SIG-M5 treated with dmso at 0.1 percent for 504 hours (cell line): ENCODE measurements around the gene UBA6.
A peak's percentile ranks its signal among the peaks of the same experiment; 100 is the strongest.
"Not testable (repeated sequence)": the region's sequence is repeated elsewhere in the genome, so short reads cannot be mapped to it uniquely, and the experiment has no call there.

Experiments
- DNase-seq: peaks from one replicate; lab custom pipeline; 2025; ENCODE audit not compliant: unreplicated experiment; lab: John Stamatoyannopoulos, UW

The UBA6 gene

GRCh38 chr4:67700738-67701516 is at the start of gene UBA6:
Gene UBA6, minus strand, starts transcription at chr4:67701155. Its CDS starts 36 bp downstream, at chr4:67701119.
- DNase-seq: peak; percentile 87

- no peak for DNase-seq
These were observed 49.7 kb upstream of the UBA6 start for GRCh38 chr4:67750691-67751090.

DNA sequence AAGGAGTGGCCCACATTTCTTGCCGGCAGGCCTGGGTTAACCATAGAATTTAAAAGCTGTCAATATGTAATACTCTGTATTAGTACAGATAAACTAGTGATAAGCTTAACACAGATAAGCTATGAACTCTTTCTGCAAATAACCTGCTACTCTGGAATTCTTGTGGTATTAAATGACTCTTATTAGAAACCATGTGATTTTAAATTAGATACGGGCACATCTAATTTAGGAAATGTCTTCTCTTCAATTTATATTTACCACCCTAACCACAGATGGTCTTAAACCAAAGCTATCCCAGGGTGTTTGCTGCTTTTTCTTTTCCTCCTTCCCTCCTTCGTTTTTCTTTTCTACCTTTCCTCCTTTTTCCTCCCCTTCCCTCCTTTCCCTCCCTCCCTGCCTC is 48.3 kb upstream of the UBA6 start:
- no peak for DNase-seq

DNA sequence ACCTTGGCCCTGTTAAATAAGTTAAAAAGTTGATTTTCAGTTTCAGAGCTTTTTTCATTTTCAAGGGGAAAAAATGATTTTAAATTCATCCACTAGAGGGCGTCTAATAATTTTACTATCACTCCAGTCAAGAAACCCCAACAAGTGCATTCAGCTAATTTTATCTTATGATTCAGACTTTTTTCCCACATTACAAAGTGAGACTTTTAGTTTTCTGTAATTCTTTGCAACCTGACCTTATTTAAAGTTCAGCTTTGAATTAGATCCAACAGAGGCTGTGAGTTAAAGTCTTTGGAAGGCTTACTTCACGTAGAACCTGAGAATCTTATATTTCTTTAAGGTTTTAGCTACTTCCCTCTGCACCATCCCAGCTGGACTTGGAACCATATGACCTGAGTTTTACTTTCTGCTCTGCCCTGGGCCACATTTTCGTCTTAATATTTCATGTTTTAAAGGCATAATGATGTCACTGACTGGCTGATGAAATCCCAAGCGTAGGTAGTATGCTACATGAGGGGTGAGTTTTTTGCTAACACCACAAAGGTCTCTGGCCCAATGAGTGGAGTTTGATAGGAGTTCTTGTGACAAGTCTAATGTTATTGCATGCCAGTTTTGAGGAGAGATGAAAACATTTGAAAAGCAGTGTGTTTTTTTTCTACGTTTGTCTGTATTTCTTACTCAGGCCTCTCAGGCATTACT is 46.0 kb upstream of the UBA6 start:
- peak; percentile 52 for DNase-seq

- no peak for DNase-seq
These were observed 43.8 kb upstream of the UBA6 start for GRCh38 chr4:67744561-67745283.

- no peak for DNase-seq
These were observed 42.2 kb upstream of the UBA6 start for GRCh38 chr4:67743194-67743593.

DNA sequence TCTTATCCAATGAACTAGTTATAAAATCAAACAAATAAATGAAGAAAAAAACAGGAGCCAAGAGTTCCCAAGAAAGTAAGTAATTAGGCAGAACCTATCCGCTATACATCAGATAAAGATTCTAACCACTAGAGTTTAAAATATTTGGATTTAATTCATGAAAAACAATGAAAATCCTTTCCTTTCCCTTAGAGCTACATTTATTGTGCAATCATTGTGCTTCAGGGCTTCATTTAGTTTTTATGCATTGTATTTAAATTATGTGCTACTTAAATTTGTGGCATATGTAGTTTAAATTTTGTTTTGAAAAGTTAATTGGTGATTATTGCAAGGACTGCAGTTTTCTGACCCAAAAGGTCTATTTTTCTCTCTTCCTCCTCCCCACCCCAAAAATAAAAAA is 35.3 kb upstream of the UBA6 start:
- no peak for DNase-seq

GRCh38 chr4:67735325-67735724 is 34.4 kb upstream of the UBA6 start:
- DNase-seq: no peak

GRCh38 chr4:67730511-67730910 is 29.6 kb upstream of the UBA6 start:
- not testable (repeated sequence) for DNase-seq

GRCh38 chr4:67727124-67727850 is 26.3 kb upstream of the UBA6 start:
- DNase-seq: no peak

DNA sequence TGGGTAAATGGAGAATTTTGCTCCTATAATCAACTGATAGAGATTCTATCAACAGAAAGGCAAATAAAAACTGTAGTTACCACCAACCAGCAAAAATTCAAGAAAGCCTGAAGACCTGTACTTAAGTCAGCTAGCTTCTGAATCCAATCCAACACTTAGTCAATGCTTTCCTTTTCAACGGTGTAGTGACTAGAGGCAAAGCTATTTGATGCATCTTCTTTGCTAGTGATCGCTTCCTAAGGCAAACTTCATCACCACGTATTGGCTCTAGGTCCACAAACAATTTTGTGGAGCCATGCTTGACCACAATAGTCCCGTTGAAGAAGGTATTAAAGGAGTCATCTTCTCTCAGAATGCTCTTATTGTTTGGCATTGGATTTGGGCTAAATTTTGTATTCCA is 25.0 kb upstream of the UBA6 start:
- DNase-seq: no peak

- DNase-seq: no peak
These were observed 24.2 kb upstream of the UBA6 start for GRCh38 chr4:67725132-67725531.

DNA sequence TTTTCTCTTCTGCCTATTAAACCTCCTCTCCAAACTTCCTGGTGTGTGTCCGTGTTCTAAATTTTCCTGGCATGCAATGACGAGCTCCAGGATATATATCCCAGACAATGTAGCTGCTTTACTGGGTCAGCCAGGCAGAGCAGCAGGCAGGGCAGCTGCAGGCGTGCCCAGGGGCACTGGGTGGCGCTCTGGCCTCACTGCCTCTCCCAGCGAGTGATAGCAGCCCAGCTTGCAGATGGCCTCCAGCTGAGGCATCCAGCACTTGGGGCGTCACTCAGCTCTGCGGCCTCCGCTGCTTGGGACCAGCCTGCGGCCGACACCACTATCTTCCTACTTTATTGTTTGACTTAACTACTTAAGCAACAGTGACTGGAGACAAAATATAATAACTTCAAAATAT is 23.0 kb upstream of the UBA6 start:
- no peak for DNase-seq

GRCh38 chr4:67723341-67723740 is 22.4 kb upstream of the UBA6 start:
- no peak for DNase-seq

DNA sequence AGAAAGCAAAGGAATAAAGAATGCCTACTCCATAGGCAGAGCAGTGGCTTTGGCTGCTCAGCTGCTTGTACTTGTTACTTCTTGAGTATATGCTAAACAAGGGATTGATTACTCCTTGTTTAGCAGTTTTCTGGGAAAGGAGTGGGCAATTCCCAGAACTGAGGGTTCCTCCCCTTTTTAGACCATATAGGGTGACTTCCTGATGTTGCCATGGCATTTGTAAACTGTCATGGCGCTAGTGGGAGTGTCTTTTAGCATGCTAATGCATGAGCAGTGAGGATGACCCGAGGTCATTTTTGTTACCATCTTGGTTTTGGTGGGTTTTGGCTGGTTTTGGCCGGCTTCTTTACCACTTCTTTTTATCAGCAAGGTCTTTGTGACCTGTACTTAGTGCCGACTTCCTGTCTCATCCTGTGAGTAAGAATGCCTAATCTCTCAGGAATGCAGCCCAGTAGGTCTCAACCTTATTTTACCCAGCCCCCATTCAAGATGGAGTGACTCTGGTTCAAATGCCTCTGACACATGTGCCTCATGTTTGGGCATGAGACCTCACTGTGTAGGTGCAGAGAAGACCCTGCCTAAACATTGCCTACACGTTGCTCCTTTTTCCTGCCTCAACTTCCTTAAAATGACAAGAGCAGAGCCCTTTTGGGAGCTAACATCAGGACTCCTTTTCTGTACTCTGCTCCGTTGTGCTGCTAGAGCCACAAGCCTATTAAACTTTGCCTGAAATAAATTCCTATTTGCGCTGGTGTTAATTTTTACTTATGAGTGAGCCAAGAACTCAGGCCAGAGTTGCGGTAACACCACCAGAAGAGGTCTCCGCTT is 21.0 kb upstream of the UBA6 start:
- no peak for DNase-seq

- no peak for DNase-seq
These were observed 20.4 kb upstream of the UBA6 start for GRCh38 chr4:67721315-67721769.

GRCh38 chr4:67719953-67720617 is 19.1 kb upstream of the UBA6 start:
- no peak for DNase-seq

- no peak for DNase-seq
These were observed 17.9 kb upstream of the UBA6 start for GRCh38 chr4:67718848-67719247.

DNA sequence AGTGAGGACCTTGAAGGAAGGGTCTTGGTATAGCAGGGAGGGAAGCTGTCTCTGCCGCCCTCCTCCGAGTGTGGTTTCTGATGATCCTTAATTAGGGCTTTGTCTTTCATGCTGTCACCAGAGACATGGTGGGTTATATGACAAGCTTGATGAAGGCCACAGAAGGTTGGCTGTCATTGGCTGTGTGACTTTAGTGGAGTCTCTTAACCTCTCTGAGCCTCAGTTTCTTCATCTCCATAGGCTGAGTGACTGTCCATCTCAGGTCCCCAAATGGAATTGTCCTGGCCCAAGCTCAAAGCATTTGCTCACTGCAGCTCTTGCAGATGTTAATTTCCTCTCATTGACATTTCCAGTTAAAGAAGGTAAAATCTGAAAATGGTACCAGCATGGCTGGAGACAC is 16.6 kb upstream of the UBA6 start:
- no peak for DNase-seq

DNA sequence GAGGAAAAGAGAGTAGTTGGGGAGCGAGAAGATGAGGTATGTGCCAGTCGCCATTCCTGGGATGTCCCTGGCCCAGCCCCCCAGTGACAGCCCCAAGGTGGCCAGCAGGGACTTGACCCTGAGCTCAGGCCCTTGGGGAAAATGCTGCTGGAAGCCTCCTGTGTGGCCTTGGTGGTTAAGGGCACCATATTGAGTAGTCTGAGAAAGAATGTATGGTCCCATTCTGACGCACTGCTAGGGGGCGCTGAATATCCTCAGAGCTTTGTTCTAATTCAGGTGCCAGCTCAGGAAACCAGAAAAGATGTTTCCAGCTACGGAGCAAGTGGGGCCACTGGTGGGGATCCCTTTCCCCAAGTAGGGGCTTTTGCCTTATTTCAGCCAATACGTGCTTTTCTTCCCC is 14.0 kb upstream of the UBA6 start:
- no peak for DNase-seq
